WERI-Rb-1 (cell line): ENCODE data around the gene NCK2.

Experiments used
- DNase-seq: peaks from one replicate; pipeline ENCODE4 v3.0.0-alpha.2; 2020
- H3K27ac ChIP-seq: fragments of 250-450 bp; sonication (Bioruptor Pico); 2 replicates; pipeline ENCODE4 v1.5.1; 2020; ENCODE audit warnings: mild to moderate bottlenecking, moderate library complexity
- H3K27me3 ChIP-seq: fragments of 250-450 bp; sonication (Bioruptor Pico); 2 replicates; pipeline ENCODE4 v1.5.1; 2021; ENCODE audit warnings: mild to moderate bottlenecking, low read depth, moderate library complexity; ENCODE audit not compliant: insufficient read depth, severe bottlenecking
- H3K36me3 ChIP-seq: fragments of 250-450 bp; sonication (Bioruptor Pico); 2 replicates; pipeline ENCODE4 v1.5.1; 2020; ENCODE audit warnings: mild to moderate bottlenecking, moderate library complexity
- H3K4me3 ChIP-seq: 2 replicates; pipeline ENCODE4 v1.5.1; 2011; ENCODE audit warnings: low read depth, mild to moderate bottlenecking, control low read depth, low read length
- H3K9me3 ChIP-seq: fragments of 250-450 bp; sonication (Bioruptor Pico); 2 replicates; pipeline ENCODE4 v1.5.1; 2021; ENCODE audit warnings: mild to moderate bottlenecking, moderate library complexity; ENCODE audit not compliant: severe bottlenecking
- CTCF ChIP-seq: IDR thresholded peaks from 2 replicates; pipeline ENCODE4 v1.5.1; 2011; ENCODE audit warnings: low read depth, mild to moderate bottlenecking, control low read depth, inconsistent platforms, low read length

NCK2 gene

GRCh38 chr2:105787376-105788318, 42.9 kb downstream of the NCK2 start:
- H3K4me3 ChIP-seq = no peak overlapping the region
- no peak for TF ChIP-seq CTCF
- H3K27me3 ChIP-seq = no peaks in the 10 kb centered on the region
- H3K9me3 ChIP-seq = no peaks in the 10 kb centered on the region
- no peak overlapping the region for H3K27ac ChIP-seq
- no peak for DNase-seq
- H3K36me3 ChIP-seq = no peaks in the 10 kb centered on the region

GRCh38 chr2:105788670-105789290, 44.1 kb downstream of the NCK2 start:
- no peak overlapping the region for H3K4me3 ChIP-seq
- no peak for TF ChIP-seq CTCF
- H3K9me3 ChIP-seq = no peaks in the 10 kb centered on the region
- H3K36me3 ChIP-seq = no peaks in the 10 kb centered on the region
- H3K27me3 ChIP-seq = no peaks in the 10 kb centered on the region
- no peak overlapping the region for H3K27ac ChIP-seq
- DNase-seq = no peak

- Histone ChIP-seq H3K27ac (no peak overlapping the region), H3K4me3 (no peak overlapping the region), H3K36me3 (no peaks in the 10 kb centered on the region), H3K9me3 (no peaks in the 10 kb centered on the region), H3K27me3 (no peaks in the 10 kb centered on the region)
- TF ChIP-seq CTCF = no peak
- no peak for DNase-seq
Observed at GRCh38 chr2:105789745-105790460, 45.2 kb downstream of the NCK2 start.

- H3K27ac ChIP-seq = no peak overlapping the region
- H3K36me3 ChIP-seq = no peaks in the 10 kb centered on the region
- no peak for DNase-seq
- H3K27me3 ChIP-seq = no peaks in the 10 kb centered on the region
- no peak for TF ChIP-seq CTCF
- H3K9me3 ChIP-seq = no peaks in the 10 kb centered on the region
- H3K4me3 ChIP-seq = no peak overlapping the region
Observed at GRCh38 chr2:105790461-105791149, 45.9 kb downstream of the NCK2 start.

GRCh38 chr2:105791229-105791628, 46.5 kb downstream of the NCK2 start:
- TF ChIP-seq CTCF = no peak
- H3K4me3 ChIP-seq = no peak overlapping the region
- no peak for DNase-seq
- H3K27me3 ChIP-seq = no peaks in the 10 kb centered on the region
- no peak overlapping the region for H3K27ac ChIP-seq
- H3K36me3 ChIP-seq = no peaks in the 10 kb centered on the region
- H3K9me3 ChIP-seq = no peaks in the 10 kb centered on the region
